Measurements from ENCODE around the gene TLL2.

TLL2 gene

DNA sequence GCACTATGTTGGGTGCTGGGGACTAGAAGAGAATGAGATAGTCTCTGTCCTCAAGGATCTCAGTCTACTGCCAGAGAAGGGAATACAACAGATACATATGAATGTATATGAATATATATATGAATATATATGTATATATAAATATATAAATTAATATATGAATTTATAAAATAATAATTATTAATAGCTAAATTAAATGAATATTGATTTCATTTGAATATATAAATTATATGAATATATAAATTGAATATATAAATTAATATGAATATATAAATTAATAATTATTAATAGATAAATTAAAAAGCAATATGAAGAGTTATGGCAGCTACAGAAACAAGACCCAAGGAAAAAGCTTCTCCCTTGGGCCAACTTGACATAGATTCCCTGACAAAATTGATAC, 95.1 kb downstream of the TLL2 start:
- DNase-seq: no peak

DNA sequence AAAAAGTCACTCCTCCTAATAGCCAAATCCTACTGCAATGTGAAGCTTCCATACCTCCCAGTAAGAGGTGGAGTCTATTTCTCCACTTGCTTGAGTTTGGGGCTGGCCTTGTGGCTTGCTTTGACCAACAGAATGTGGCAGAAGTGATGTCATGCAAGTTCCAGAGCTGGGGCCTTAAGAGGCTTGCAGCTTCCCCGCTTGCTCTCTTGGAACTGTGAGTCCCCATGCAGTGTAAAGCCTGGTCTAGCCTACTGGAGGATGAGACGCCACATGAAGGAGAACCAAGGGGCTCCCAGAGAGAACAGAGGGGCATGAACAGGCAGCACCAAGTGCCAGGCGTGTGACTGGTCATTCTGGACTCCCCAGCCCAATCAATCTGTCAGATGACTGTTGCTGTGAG, 96.3 kb downstream of the TLL2 start:
- DNase-seq: no peak

DNA sequence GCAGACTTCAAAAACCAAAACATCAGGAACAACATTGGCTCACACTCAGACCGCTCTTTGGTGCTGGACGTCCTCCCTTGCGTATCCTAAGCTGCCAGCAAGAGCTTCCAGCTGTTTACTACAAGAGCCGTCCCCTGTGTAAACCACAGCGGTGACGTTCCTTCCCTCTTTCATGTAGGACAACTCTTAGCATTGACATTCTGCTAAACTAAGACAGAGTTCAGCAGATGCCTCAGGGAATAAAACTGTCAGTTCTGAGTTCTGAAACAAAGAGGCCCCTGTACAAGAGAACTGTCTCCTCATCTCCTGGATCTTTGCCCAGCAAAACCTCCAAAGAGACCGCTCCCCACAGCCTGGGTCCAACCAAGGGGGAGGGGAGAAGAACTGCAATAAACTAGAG, 97.1 kb downstream of the TLL2 start:
- DNase-seq: no peak

DNA sequence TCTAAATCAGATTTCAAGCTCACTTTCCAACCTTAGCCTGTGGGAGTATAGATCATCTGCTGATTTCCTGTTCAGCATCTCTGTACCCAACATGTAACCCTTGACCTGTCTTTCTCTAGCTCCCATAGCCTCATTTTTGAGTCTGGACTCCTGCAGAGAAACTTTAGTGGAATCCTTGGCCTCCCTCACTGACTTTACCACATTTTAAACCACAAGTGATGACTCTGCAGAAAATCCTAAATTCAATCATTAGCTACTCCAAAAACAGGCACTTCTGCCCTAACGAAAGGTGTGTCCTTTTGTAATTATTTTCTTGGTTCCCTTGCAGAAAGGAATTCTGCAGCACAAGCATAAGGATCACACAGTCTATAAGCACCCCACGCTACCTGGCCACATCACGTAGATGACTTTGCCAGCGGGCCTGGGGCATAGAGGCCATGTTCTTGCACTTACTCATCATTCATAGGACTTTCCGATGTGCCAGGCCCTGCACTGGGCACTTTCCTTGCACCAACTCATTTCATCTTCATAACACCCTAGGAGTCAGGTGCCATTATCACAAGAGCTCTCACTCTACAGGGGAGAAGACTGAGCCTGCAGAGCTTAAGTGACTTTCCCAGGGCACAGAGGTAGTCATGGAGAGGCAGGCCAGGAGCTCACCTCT, 97.7 kb downstream of the TLL2 start:
- DNase-seq: no peak

DNA sequence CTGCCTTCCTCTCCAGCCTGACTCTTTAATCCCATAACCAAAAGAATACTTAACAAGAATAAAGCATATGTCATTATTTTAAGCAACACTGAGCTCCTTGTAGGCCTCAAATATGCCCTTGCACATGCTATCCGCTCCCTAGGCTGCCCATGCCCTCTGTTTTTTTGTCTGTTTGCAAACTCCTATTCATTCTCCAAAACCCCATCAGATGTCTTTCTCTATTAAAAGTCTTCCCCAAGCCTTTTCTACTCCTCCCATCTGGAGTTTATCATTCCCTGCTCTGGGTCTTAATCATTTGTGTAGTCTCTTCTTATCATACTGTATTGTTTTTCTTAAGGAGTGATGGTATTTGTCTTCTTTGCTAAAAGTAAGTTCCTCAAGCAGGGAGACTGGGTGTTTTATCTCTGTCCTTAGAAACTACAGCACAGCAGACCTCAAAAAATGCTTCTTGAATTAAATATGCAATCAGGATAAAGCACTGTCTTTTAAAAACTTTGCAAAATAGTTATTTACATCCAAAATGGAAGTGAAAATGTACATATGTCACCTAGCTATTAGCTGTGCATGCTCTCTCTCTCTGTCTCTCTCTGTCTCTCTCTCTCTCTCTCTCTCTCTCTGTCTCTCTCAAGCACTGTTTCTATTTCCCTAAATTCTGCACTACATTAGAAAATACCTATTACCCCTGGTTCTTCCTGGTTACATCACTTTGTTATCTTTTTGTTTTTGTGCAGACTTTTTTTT, 98.4 kb downstream of the TLL2 start:
- DNase-seq: no peak

DNA sequence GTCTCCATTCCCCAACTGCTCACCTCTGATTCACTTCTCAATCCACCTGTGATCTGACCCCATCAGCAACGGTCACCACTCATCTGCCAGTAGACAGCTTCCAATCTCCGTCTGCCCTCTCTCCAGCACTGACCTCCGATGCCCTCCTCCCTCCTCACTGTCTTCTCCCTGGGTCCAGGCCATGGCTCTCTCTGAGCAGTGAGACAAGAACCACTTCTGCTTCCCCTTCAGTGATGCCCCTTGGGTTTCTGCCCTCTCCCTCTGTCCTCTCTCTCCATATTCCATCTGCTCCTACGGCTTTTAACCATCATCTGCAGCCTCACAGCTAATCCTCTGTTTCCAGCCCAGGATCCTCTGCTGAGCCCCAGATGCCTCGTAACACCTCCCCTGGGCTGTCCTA, 99.4 kb downstream of the TLL2 start:
- no peak for DNase-seq

DNA sequence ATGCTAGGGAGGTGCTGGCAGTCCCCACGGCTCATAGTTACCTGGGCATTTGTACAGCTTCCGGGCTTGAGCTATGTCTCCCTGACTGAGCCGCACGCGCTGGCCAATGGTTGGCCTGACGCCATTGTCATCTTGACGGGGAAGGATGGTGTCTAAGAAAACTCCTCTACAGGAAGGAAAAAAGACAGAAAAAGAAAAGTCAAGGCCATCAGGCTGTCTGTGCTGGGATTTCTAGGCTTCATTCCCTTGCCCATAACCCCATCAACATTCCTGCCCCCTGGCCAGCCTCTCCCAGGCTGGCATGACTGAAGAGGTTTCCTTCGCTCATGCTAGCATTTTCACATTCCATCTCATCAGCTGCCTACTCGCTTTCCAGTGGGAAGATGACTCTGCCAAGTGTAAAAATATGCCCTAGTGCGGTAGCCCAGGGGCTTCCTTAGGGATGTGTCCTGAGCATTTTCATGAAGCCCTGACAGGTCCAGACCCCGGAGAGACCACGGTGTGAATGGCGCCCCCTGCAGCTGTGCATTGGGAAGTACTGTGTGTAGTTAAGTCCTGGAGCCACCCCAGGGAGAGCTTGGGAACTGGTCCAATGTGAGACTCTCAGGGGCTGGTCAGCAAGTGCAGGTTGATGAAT, 100.5 kb downstream of the TLL2 start:
- no peak for DNase-seq

DNA sequence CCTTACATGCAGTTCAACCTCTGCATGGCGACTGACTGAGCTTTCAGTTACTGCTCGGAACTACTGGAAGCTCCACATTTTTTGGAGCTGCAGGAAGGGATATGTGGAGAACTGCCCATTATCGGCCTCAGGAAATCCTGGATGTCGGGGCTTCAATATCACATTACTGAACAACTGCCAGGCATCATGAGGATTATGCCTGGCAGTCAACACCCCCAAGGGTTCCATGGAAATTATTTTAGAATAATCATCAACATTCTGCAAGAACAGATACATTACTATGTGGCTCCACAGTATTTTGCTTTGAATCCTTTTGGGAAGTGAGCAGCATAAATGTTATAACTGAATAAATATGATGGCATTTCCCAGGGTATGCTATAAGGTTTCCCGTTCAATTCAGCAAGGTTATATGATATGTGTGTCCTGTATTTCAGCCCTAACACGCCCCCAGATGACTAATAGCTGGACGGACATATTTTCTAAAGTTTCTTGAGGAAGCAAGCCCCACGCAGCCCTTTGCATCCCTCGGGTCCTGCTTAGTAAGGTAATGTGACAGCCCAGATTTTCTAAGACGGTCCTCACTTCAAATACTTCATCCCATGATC, 101.9 kb downstream of the TLL2 start:
- DNase-seq: no peak

DNA sequence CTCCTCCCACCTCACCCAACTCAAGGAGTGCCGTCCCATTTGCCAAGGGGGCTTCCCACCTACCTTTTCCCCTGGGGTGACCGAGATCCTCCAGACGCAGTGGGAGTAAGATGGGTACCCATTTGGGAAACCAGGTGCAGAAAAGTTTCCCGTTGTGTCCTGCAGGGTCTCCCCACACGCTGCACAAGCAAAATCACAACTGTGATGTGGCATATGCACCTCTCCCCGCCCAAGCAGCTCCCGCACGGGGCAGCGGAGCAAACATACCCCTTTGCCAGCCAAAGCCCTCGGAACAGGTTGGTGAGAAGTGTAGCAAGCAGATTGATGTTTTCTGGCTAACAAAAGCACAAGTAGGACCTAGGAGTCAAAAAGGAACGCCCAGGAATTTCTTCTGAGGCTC, 103.4 kb downstream of the TLL2 start:
- DNase-seq: no peak

DNA sequence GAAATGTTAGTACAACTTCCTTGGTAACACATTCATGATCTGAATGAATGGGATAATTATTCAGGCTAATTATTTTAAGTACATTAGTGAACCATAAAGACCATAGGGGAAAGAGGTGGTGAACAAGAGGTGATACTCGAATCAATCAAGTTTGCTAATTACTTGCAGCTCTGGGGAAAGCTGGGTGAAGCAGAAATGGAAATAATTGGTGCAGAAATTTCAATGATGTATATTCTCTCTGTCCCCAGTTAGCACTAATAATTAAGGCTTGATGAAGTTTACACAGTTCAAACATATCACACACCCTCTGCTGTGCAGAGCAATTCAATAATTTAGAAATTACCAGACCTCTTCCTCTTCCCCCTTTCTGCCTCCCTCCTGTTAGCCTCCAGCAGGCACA, 105.5 kb downstream of the TLL2 start:
- no peak for DNase-seq

DNA sequence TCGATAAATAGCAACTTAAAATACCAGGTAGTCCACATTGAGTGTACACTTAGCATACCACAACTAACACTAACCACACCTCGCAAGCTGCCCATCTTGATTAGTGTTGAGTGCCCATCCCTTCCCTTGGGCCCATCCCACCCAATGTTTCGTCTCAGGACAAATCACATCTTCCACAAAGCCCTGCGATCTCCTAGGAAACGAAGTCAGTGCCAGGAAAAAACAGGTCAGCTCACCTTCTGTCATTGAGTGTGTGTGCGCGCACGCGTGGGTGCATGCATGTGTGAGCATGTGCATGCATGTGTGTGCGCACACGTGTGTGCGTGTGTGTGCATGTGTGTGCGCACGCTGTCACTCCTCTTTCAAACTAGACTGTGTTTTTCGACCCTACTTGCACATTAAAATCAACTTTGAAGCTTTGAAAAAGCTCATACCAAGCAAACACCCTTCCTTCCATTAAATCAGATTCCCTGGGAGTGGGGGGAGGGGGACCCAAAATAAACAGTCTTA, 106.1 kb downstream of the TLL2 start:
- no peak for DNase-seq

DNA sequence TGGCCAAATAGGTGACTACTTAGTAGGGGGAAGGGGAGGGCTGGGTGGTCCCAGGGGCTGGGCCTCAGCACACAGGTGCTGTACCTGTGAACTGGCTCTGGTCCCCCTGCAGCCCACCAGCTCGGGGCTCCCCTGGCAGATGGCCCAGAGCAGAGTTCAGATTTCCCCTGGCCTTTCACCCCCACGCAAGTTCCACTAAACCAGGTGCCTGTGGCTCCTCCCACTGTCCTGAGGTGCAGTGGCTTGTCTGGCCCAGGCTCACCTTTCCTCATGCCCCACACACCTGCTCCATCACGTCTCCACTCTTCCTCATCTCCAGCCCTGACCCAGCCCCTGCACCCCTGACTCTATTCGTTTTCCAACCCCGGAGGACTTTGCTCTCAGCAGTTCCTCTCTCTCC, 107.6 kb downstream of the TLL2 start:
- no peak for DNase-seq

DNA sequence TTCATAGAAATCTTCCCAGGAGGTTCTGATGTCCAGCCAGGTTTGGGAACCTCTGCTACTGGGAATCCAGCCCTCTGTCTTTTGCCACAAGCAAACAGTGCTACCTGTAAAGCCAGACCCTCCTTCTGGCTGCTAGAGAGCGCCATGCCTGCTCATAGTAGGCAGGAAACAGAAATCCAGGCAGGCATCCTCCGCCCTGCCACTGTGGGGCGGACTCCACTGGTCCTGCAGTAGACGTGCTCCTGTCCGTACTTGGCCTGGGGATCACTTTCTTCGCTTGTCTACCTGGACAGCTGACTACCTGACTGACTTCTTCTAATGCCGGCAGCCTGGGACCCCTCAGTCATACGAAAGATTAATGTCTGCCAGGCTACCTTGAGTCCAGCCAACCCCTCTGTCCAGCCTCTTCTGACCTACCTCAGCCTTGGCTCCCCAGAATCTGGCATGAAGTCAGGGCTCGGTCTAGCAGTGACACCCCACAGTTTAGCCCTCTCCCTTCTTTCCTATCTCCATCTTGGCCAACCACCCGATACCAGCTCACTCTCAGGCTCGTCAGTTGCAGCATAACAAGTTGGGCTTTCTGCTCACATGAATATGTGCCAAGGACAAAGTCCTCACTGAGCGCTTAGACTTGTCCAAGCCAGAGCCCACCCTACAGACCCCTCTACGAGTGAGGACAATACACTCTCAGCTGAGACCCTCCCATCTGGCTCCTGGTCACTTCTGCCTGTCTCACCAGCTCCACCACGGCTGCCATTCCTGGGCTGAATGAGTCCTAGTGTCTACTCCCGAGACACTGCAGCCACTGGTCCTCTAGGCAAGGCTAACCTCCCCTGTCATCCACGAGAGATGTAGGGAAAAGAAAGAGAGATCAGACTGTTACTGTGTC, 111.1 kb downstream of the TLL2 start:
- no peak for DNase-seq

DNA sequence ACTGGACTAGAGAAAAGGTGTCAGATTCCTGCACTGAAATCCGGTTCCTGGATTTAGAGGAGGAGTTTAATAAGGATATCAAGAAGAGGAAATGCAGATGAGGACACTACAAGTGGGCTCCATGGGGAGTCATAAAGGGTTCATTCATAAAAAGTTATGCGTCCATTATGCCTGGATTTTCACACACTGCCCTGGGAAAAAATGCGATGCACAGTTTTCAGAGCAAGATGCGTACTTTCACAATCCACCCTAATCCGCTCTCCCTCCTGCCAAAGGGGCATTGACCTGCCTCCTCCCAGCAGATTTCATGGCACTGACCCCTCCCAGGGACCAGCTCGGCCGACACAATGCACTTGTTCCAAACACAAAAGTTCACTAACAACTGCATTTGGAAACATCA, 112.7 kb downstream of the TLL2 start:
- no peak for DNase-seq

DNA sequence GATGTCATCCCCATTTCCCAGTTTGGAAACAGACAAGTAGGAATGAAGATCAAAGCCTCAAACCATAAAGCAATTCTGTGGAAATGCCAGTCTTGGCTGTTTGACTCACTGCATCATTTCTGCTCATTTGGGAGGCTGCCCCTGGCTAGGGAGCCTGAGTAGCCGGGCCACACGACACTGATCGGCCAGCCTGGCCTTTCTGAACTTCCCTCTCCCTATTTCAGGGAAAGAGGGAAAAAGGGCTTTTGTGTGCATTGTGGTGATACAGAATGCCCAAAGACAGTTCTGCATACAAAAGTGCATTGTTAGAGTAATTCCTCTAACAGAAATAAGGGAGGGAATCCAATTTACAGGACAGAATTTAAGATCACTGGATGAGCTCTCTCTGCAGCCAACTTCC, 113.3 kb downstream of the TLL2 start:
- DNase-seq: no peak

DNA sequence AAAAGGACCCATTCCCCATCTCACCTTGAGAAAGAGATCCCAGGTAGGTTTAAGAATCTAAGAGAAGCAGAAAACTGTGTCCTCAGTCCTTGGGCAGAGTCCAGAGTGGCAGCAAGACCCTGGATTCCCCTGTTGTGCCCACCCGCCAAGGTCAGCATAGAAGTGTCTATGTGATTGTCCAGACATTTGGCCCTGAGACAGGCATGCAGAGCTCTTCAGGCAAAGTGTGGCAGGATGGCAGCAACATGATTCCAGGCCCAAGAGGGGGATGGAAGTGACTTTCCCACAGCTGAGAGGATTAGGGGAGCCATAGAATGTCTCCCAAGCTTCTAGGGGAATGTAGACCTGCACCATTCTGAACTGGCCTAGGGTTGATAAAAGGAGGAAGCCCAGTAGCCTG, 115.8 kb downstream of the TLL2 start:
- no peak for DNase-seq

DNA sequence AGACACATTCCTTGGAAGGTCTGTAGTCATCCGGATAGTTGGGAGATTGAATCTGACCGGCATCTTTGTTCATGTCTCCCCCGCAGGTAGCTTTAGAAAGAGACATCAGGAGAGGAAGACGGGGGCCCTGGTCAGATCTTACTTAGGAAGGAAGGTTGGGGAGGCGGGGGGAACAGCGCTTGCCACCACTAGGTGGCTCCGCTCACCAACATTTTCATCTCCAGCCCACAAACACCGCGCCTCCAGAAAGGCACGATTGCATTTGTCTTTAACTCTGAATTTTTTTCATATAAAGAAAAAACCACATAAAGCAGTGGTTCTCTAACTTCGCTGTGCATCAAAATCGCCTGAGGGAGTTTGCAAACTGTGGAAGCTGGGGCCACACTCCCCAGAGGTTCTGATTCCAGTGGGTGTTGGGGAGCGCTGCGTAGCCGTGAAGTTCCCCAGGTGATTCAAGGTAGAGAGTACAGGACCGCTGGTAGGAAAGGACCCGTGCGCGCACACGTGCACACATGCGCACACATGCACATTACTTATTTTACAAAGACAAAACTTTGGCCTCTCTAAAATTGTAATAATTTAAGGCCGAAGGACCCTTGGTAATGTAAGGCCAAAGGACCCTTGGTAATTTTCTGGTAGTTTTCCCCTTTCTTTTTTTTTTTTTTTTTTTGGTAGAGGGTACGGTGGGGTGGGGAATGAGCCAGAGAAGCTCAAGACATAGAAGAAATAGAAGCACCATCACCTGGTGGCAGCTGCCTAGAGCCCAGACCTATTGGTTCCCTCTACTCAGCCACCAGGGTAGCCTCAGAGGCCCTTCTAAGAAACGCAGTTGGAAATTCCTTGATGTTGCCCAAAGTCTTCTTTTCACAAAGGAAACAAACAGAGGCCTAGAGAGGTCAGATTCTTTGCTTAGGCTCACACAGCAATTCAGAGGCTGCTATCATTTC, 117.5 kb downstream of the TLL2 start:
- DNase-seq: no peak

DNA sequence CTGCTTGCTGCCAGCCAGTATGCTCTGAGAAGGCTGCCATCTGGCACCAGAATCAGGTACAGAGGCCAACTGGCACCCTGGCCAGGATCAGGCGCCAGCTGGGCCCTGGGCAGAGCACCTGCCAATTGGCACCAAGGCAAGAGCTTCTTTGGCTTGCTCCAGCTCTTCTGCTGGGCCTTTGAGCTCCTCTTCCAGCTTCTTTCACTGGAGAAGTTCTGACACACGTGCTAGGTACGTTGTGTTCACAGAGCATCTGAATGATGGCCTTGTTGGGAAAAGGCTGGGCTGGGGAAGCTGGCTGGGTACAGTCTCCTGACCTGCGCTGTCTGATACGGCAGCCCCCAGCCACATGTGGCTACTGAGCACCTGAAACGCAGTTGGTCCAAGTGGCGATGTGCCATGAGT, 123.3 kb downstream of the TLL2 start:
- no peak for DNase-seq

DNA sequence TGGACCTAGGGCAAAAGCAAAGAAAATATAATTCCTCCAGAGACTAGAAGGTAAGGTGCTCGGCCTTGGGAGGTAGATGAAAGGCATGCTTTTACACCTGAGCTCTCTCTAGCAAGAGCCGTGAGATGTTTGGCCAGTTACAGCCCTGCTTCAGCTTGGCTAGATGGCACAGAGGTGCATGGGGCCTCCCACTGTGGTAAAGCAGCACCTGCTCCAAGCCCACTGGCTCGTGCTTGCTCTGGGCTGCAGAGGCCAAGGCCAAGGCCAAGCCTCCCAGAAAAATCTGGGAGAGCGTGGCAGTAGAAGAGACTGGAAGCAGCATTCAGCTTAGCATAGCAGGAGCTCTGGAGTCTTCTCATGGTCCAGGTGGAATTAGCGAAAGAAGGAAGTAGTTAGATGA, 123.9 kb downstream of the TLL2 start:
- DNase-seq: no peak

DNA sequence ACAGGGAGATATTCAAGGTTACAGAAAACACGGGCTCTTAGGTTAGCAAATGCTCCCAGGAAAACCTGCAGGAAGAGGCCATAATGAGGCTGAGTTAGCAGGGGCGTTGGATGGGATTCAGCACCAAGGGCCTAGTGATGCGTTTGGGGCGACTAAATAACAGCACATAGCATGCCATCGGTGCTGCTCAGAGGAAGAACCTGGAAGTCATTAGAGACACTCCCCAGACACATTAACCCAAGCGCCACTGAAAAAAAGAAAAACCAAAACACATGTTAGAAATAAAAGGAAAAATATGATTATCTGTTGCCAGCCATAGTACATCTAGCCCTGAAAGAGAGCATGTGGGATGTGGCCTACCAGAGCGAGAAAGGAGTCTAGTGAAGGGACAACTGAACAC, 126.1 kb downstream of the TLL2 start:
- no peak for DNase-seq

DNA sequence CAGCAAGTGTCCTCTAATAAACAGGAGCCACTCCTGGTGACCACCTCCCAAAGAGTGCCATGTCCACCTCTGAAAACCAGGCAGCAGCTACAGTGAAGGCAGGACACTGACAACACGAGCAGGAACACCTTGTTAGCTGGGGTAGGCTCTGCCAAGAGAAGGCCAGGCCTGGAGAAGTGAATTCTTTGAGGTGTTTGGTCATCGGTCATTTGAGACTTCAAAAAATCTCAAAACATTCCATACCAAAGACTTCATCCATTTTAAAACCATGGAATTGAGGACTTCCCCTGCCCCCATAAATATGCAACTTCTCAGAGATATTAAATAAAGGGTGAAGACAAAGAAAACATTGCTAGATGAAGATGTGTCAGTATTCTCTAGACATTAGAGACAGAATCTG, 126.6 kb downstream of the TLL2 start:
- DNase-seq: no peak

DNA sequence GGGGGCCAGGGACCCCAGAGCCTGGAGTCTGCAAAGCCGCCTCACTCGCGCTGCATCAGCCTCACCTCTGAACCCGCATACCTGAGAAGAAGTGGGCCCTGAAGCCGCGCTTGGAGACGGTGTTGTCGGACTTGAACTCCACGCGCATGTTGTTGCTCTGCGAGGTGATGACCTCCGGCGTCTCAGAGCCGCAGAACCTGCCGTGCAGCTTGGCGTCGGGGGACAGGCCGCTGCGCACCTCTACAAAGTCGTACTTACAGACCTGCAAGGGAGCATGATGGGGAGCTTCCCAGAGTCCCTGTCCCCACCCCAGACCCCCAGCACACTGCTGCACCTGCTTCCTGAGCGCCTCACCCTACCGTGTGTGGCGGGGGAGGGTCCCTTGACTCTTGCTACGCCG, 129.2 kb downstream of the TLL2 start:
- no peak for DNase-seq

Data from activated gamma-delta T cell (primary cell).